Vagina (tissue), 2 donors: ENCODE data around the gene RAP1A. TPM values are rescaled to one million over a fixed set of nuclear protein-coding genes. Genes with fewer than 3 reads are reported as not detected.
A peak's percentile ranks its signal among the peaks of the same experiment; 100 is the strongest.

Experiments used
- DNase-seq, 2 donors: peaks; one replicate each; pipeline ENCODE4 v3.0.0-alpha.2; 2017; ENCODE audit errors: extremely low spot score in 2 of 2
- H3K27ac ChIP-seq: fragments of 200-600 bp; sonication (generic); one replicate; pipeline ENCODE4 v1.5.1; 2019
- H3K27me3 ChIP-seq: fragments of 200-600 bp; sonication (generic); one replicate; pipeline ENCODE4 v1.5.1; 2019
- H3K36me3 ChIP-seq, 2 donors: fragments of 200-600 bp; sonication (generic); one replicate each; pipeline ENCODE4 v1.5.1; 2017 to 2019
- H3K4me1 ChIP-seq: fragments of 200-600 bp; sonication (generic); one replicate; pipeline ENCODE4 v1.5.1; 2019
- H3K4me3 ChIP-seq, 2 donors: fragments of 200-600 bp; sonication (generic); 1 replicate in 1 of 2; 2 replicates in 1 of 2; pipeline ENCODE4 v1.5.1; 2016 to 2019
- H3K9me3 ChIP-seq: fragments of 200-600 bp; sonication (generic); one replicate; pipeline ENCODE4 v1.5.1; 2019
- POLR2A ChIP-seq, 2 donors: fragments of 450-650 bp; IDR thresholded peaks; one replicate each; pipeline ENCODE4 v1.6.1; 2017; ENCODE audit warnings: antibody characterized with exemption in 2 of 2, mild to moderate bottlenecking in 2 of 2, moderate library complexity in 2 of 2
- POLR2AphosphoS5 ChIP-seq, 2 donors: sonication (generic); formaldehyde crosslinking; IDR thresholded peaks; one replicate each; pipeline ENCODE4 v1.9.0; 2017; ENCODE audit warnings: antibody characterized with exemption in 2 of 2, mild to moderate bottlenecking in 2 of 2, low read depth in 1 of 2; ENCODE audit not compliant: insufficient read depth in 1 of 2
- intact Hi-C: fragments of 100-400 bp; cut with DNase I; formaldehyde crosslinking; loops from one replicate; pipeline ENCODE4 v1.15.1; 2023
- total RNA-seq: library from RNA; depleted of rRNA; stranded (reverse); fragments of >200 nt; gene quantifications from one replicate; pipeline ENCODE4 v1.2.3, GENCODE V29; 2016
- TF ChIP-seq, protein P1 (sequence below), 3 experiments: fragments of 450-650 bp in 2 of 3; fragments of 200-600 bp in 1 of 3; sonication (generic) in 1 of 3; IDR thresholded peaks; one replicate each; pipeline ENCODE4 v1.5.1; 2017 to 2019; ENCODE audit warnings: antibody characterized with exemption in 3 of 3, mild to moderate bottlenecking in 2 of 3, moderate library complexity in 2 of 3

RAP1A gene
- total RNA-seq, 1 donor from 2014 or later: 52.5 TPM

DNA sequence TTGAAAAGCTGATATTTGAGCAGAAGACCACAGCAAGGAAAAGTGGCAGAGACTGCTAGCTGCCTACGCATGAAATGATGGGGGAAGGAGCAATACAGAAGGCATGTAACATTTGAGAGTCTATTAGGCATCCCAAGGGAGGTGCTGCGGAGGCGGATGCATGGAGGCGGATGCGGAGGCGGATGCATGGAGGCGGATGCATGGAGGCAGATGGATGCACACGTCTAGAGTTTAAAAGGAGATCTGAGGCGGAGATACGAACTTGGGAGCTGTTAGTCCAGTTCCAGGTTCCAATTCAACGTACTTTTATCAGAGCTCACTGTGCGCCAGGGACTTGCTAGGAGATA lies 135.4 kb downstream of the RAP1A start:
- intact Hi-C loops: no loop called here
- H3K4me3 ChIP-seq: peak overlapping the region; percentile 91 to 96

GRCh38 chr1:111755331-111756123 lies 135.9 kb downstream of the RAP1A start, which contains the start of gene DDX20:
TSS of gene DDX20 (plus strand) at chr1:111755901. CDS start at chr1:111755925, 24 bp downstream.
- Histone ChIP-seq H3K4me1 (peaks cover 25% of the 10 kb centered on the region), H3K27me3 (no peaks in the 10 kb centered on the region), H3K9me3 (no peaks in the 10 kb centered on the region), H3K4me3 (peak within 1 kb of the TSS; percentile 91 to 96), H3K36me3 (peaks cover 0 to under 1% of the 10 kb centered on the region in 2 donors), H3K27ac (peak within 1 kb of the TSS; percentile 94)
- DNase-seq: peak in 1 of 2 donors; percentile 96
- intact Hi-C loops: no loop called here
- TF ChIP-seq POLR2AphosphoS5 (IDR thresholded peaks at IDR 0.05; ENCODE audit: insufficient read depth in 1 of 2, low read depth in 1 of 2) (peak; percentile 59 to 84), POLR2A (IDR thresholded peaks at IDR 0.05) (peak in 1 of 2 donors; percentile 34)
- TF ChIP-seq, protein P1, sequence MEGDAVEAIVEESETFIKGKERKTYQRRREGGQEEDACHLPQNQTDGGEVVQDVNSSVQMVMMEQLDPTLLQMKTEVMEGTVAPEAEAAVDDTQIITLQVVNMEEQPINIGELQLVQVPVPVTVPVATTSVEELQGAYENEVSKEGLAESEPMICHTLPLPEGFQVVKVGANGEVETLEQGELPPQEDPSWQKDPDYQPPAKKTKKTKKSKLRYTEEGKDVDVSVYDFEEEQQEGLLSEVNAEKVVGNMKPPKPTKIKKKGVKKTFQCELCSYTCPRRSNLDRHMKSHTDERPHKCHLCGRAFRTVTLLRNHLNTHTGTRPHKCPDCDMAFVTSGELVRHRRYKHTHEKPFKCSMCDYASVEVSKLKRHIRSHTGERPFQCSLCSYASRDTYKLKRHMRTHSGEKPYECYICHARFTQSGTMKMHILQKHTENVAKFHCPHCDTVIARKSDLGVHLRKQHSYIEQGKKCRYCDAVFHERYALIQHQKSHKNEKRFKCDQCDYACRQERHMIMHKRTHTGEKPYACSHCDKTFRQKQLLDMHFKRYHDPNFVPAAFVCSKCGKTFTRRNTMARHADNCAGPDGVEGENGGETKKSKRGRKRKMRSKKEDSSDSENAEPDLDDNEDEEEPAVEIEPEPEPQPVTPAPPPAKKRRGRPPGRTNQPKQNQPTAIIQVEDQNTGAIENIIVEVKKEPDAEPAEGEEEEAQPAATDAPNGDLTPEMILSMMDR (IDR thresholded peaks at IDR 0.05): peak; percentile 94 to 99 (median 94)

More for the DNA sequence above, 135.4 kb downstream of the RAP1A start:
- Histone ChIP-seq H3K27me3 (no peaks in the 10 kb centered on the region), H3K27ac (peak overlapping the region; percentile 94), H3K4me1 (peaks cover 25% of the 10 kb centered on the region), H3K36me3 (no peaks in the 10 kb centered on the region), H3K9me3 (no peaks in the 10 kb centered on the region)
- TF ChIP-seq POLR2A (IDR thresholded peaks at IDR 0.05) (no peak), POLR2AphosphoS5 (IDR thresholded peaks at IDR 0.05; ENCODE audit: insufficient read depth in 1 of 2, low read depth in 1 of 2) (no peak)
- TF ChIP-seq, protein P1 (IDR thresholded peaks at IDR 0.05): no peak
- peak in 1 of 2 donors; percentile 91 for DNase-seq

GRCh38 chr1:111756124-111756513 lies 136.5 kb downstream of the RAP1A start:
- intact Hi-C loops: no loop called here
- peak overlapping the region; percentile 94 for H3K27ac ChIP-seq
- DNase-seq: no peak

GRCh38 chr1:111758373-111758772 lies 138.8 kb downstream of the RAP1A start:
- TF ChIP-seq POLR2A (IDR thresholded peaks at IDR 0.05) (no peak), POLR2AphosphoS5 (IDR thresholded peaks at IDR 0.05; ENCODE audit: insufficient read depth in 1 of 2, low read depth in 1 of 2) (no peak)
- TF ChIP-seq, protein P1 (IDR thresholded peaks at IDR 0.05): no peak
- Histone ChIP-seq H3K36me3 (peaks cover 0 to 28% of the 10 kb centered on the region in 2 donors), H3K27me3 (no peaks in the 10 kb centered on the region), H3K4me3 (no peak overlapping the region), H3K4me1 (peaks cover 25% of the 10 kb centered on the region), H3K9me3 (no peaks in the 10 kb centered on the region), H3K27ac (no peak overlapping the region)
- DNase-seq: no peak
- intact Hi-C loops: no loop called here

More at GRCh38 chr1:111756124-111756513, 136.5 kb downstream of the RAP1A start:
- peaks cover 0 to 6% of the 10 kb centered on the region in 2 donors for H3K36me3 ChIP-seq
- TF ChIP-seq, protein P1 (IDR thresholded peaks at IDR 0.05): no peak
- no peak for TF ChIP-seq POLR2A (IDR thresholded peaks at IDR 0.05)
- TF ChIP-seq POLR2AphosphoS5 (IDR thresholded peaks at IDR 0.05; ENCODE audit: insufficient read depth in 1 of 2, low read depth in 1 of 2): no peak
- H3K4me3 ChIP-seq: peak overlapping the region; percentile 91 to 96
- no peaks in the 10 kb centered on the region for H3K9me3 ChIP-seq
- no peaks in the 10 kb centered on the region for H3K27me3 ChIP-seq
- peaks cover 25% of the 10 kb centered on the region for H3K4me1 ChIP-seq

DNA sequence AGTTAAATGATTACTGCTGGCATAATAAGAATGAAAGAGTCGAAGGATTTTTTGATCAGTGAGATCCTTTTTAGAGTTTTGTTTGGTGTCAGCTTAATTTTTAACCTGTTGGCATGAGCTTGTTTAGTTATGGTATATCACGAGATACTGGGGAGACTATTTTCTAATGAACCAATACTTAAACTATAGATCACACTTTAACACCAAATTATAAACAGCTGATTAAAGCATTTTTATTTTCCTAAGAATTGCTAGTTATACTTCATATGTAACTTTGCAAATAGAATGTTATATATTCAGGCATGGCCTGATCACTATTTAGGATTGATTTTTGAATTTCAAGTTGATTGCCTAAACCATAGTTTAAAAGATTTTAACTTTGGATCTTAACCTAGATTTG lies 142.1 kb downstream of the RAP1A start:
- peaks cover 0 to 56% of the 10 kb centered on the region in 2 donors for H3K36me3 ChIP-seq
- no peaks in the 10 kb centered on the region for H3K27me3 ChIP-seq
- no peaks in the 10 kb centered on the region for H3K9me3 ChIP-seq
- intact Hi-C loops: loop anchor here (10.0 kb wide), 1 partner anchor 47 kb away; no protein-coding TSS in a partner anchor
- H3K4me1 ChIP-seq: peaks cover 12% of the 10 kb centered on the region
- no peak overlapping the region for H3K27ac ChIP-seq
- H3K4me3 ChIP-seq: no peak overlapping the region
- TF ChIP-seq POLR2A (IDR thresholded peaks at IDR 0.05): no peak
- no peak for TF ChIP-seq POLR2AphosphoS5 (IDR thresholded peaks at IDR 0.05; ENCODE audit: insufficient read depth in 1 of 2, low read depth in 1 of 2)
- TF ChIP-seq, protein P1 (IDR thresholded peaks at IDR 0.05): no peak
- DNase-seq: no peak
